HG03039 (cell line): ENCODE data around the gene NOPCHAP1.
"Not testable (repeated sequence)": the region's sequence is repeated elsewhere in the genome, so short reads cannot be mapped to it uniquely, and the experiment has no call there.

ENCODE experiments used
- ATAC-seq: cut with Tn5 transposase; IDR thresholded peaks from one replicate; pipeline ENCODE4 v1.9.1; 2021; ENCODE audit warnings: mild to moderate bottlenecking, moderate library complexity; ENCODE audit not compliant: unreplicated experiment

NOPCHAP1 gene

DNA sequence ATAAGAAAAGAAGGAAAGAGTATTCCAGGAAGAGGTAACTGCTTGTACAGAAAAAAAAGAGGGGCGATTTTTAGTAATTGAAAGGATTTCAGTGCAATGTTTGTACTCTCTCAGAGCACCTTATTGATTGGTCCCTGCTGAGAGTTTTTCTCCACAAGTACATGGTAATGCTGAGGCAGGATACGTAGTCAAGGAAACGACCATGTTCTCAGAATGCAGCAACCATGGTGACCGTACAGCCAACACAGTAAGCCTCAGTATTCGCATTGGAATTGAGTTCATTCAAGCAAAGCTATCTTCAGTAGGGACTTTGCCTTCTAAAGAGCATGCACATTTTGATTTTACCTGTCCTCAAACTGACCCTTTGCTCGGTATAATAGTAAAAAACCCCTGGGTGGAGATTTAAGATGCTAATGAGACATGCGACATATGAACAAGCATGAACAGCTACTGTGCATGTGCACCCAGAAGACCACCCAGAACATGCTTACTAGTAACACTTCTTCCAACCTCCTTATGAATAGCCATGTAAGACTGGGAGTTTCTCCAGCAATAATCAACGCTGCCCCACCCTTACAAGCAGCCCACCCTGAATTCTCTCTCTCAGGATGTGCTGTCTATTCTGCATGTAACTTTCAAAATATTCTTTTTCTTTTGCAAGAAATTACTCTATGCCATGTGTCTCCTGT is 21.8 kb upstream of the NOPCHAP1 start:
- ATAC-seq = no peak

DNA sequence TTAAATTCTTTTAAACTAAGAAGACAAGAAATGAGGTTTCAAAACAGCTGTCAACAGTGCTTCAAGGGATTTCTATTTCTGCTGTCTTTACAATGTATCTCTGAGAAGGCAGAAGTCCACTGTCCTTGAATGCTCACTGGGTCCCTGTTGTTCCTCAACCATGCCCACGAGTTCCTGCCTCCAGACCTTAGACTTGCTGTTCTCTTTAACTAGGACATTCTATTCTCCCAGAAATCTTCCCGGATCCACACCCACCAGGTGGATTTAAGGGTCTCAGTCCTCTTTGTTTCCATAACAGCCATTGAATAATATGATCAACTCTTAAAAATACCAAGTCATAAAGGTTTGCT is 21.3 kb upstream of the NOPCHAP1 start:
- no peak for ATAC-seq

DNA sequence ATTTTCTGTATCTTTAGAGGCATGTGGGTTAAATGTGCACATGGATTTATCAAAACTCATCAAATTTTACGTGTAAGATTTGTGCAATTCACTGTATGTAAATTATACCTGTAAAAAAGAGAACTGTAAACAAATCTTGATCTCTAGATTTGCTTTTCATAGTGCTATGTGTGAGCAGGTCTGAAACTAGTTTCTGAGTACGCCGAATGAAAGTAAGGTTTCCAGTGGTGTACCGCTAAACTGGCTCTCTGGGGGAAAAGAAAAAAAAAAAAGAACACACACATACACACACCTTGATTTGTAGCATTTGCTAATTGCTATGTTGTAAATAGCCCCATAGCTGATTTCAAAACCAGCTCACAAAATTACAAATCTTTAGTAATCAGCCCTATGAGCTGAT is 19.4 kb upstream of the NOPCHAP1 start:
- ATAC-seq = peak; percentile 68

DNA sequence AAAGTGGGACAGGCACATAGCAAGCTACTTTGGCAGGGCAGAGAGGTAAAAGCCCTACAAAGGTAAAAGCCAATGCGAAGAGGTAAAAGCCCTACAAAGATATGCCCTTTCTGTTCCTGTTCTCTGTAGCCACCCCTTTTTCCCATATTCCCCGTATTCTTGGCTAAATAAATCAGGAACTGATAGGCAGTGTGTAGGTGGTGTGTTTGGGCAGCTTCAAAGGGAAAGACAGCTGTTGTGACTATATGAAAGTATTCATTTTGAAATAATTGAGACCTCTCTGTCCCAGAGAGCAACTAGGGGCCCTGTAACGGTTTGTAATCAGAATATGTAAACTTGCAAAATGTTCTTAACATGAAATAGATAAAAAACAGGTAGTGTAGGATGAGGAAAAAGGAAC is 16.8 kb upstream of the NOPCHAP1 start:
- ATAC-seq = no peak

DNA sequence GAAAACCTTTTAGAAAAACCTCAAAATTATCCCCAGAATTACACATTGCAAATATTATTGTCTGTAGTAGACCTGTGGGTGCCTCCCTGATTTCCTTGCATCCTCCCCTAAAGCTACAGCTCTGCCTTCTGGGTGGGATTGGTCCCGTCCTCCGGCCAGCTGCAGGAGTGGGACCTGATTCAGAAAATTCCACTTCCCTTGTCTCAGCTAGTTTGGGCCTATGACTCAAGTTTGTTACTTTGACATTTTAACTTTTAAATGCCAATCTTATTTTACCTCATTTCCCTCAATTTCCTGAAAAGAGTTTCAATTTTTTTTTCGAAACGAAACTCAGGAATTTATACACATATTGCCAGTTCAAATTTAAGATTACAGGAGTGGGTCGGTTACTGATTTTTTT is 14.8 kb upstream of the NOPCHAP1 start:
- ATAC-seq = no peak

GRCh38 chr12:104973250-104973649 is 12.9 kb upstream of the NOPCHAP1 start:
- ATAC-seq = no peak

DNA sequence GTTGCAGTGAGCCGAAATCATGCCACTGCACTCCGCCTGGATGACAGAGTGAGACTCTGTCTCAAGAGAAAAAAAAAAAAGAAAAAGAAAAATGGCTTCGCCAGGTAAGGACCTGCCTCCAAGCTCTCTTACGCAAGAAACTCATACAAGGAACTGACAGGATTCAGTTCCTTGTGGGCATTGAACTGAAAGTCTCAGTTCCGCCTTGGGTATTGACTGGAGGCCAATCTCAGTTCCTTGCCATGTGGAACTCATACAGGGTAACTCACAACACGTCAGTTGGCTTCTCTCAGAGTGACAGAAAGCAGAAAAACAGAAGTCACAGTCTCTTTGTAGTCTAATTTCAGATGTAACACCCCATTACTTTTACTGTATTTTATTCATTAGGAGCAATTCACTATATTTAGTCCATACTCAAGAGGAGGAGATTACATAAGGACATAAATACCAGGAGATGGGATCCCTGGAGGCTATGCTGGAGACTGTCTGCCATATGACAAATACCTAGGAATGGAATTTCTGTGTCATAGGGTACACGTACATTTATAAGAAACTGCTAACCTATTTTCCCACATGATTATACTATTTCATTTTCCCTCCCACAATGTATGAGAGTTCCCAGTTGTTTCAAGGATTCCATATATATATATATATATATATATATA is 11.4 kb upstream of the NOPCHAP1 start:
- ATAC-seq = peak; percentile 88

GRCh38 chr12:104975587-104976343 is 10.4 kb upstream of the NOPCHAP1 start:
- no peak for ATAC-seq

GRCh38 chr12:104976703-104977102 is 9.4 kb upstream of the NOPCHAP1 start:
- no peak for ATAC-seq

- ATAC-seq = not testable (repeated sequence)
Measured at GRCh38 chr12:104977688-104978087, 8.4 kb upstream of the NOPCHAP1 start.

DNA sequence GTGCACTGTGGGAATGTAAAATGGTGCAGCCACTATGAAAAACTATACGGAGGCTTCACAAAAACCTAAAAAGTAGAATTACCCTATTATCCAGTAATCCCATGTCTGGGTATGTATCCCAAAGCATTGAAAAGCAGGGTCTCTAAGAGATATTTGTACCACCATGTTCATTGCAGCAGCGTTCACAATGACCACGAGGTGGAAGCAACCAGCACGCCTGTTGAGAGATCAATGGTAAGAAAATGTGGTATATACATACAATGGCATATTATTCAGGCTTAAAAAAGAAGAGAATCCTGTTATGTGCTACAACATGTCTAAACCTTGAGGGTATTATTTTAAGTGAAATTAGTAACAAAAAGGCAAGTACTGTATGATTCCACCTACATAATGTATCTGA is 910 bp upstream of the NOPCHAP1 start:
- no peak for ATAC-seq

GRCh38 chr12:104990950-104991349 is 4.8 kb downstream of the NOPCHAP1 start:
- no peak for ATAC-seq

- no peak for ATAC-seq
Measured at GRCh38 chr12:104991565-104992128, 5.5 kb downstream of the NOPCHAP1 start.

DNA sequence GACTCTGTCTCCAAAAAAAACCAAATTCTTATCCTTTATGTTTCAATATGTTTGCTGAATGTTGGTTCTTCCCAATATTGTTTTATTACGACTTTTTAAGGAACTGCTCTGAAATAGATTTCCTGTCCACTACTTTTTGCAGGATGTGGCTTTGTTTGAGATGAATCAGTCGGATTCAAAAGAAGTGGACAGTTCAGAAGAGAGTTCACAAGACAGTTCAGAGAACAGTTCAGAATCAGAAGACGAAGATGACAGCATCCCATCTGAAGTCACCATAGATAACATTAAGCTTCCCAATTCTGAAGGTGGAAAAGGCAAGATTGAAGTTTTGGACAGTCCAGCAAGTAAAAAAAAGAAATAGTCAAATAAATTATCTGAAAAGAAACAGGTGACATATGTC is 8.2 kb downstream of the NOPCHAP1 start:
- no peak for ATAC-seq

DNA sequence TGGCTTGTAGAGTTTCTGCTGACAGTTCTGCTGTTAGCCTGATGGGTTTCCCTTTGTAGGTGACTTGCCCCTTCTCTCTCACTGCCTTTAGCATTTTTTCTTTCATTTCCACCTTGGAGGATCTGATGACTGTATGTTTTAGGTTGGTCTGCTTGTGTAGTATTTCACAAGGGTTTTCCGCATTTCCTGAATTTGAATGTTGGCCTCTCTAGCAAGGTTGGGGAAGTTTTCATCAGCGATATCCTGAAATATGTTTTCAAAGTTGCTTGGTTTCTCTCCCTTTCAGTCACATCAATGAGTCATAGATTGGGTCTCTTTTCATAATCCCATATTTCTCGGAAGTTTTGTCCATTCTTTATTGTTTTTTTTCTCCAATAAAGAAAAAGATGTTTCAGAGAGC is 11.4 kb downstream of the NOPCHAP1 start:
- ATAC-seq = no peak

DNA sequence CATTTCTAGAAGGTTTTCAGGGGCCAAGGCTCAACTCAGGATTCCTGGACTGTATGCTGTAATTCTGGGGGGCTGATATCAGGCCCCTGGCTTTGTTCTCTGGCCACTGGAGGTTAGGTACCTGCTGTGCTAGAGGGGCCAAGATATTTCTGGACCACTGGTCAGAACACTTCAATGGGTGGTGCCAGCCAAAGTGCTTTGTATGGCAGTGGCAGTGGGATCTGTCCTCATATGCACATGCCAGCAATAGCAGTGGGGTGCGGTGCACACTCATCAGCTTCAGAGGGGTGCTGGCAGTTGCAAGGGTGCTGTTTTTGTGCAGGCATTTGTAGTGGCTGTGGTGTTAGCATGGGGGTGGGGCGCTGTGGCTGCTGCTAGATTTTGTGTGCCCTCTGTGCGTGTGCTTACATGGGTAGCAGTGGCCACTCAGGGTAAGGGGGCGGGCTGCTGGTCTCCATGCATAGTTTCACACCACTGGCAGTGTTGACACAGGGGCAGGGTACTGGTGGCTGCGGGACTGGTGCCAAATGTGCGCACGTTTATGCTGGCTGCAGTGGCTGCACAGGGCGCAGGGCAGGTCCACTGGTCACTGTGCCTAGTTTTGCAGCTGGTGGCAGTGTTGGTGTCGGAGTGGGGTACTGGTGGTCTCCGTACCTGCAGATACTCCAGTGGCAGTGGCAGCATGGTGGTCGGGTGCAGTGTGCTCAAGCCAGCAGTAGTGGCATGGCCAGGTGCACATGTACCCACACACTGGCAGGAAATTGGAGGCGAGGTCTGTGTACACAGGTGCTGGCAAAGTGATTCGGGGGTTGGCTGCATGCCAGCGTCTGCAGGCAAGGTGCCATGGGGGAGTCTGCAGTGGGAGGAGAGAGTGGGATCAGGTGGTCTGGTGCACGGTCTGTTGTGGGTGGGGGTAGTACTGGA is 12.6 kb downstream of the NOPCHAP1 start:
- no peak for ATAC-seq

- ATAC-seq = no peak
Measured at GRCh38 chr12:104999347-104999685, 13.2 kb downstream of the NOPCHAP1 start.

DNA sequence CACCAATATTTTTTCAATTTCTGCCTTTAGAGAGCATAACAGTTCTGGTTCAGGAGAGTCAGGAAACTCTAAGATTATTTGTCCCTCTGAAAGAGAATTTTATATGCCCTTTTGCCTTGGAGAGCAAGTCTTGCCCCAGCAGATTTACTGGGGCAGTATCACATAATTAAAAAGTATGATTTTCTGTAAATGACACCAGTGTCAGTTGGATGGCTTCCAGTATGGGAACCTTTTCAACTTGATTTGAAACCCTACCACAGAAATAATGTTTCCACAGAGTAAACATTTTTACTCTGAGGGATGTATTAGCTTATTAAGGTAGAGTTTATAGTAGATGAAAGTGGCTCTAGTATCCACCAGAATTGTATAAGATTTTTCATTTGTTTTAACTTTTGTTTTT is 15.4 kb downstream of the NOPCHAP1 start:
- no peak for ATAC-seq

DNA sequence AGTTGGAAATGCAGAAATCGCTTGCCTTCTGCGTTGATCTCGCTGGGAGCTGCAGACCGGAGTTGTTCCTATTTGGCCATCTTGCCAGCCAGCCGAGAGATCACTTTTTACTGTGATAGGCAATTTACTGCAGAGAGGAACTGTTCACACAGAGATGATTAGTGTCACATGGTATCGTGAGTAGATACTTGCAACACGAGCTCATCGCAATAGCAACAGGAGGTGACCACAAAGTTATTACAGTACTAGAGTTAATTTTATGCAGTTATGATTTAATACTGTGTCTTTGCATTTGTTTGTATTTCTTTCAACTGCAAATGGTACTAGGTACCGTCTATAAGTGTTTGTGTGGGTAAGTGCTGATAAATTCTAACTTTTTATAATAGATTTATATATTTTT is 27.8 kb downstream of the NOPCHAP1 start:
- no peak for ATAC-seq

- ATAC-seq = no peak
Measured at GRCh38 chr12:105014603-105015002, 28.5 kb downstream of the NOPCHAP1 start.

- no peak for ATAC-seq
Measured at GRCh38 chr12:105015543-105015942, 29.4 kb downstream of the NOPCHAP1 start.
